ENCODE measurements around the gene HPCA.

The HPCA gene

GRCh38 chr1:32924881-32925344 lies 38.6 kb downstream of the HPCA start:
- no peak for DNase-seq (ENCODE audit: low read depth, low spot score)
- no peak overlapping the region for H3K4me3 ChIP-seq (ENCODE audit: low read length)

GRCh38 chr1:32925403-32926162 lies 39.3 kb downstream of the HPCA start:
- no peak for DNase-seq (ENCODE audit: low read depth, low spot score)
- H3K4me3 ChIP-seq (ENCODE audit: low read length) = no peak overlapping the region

GRCh38 chr1:32926562-32926961 lies 40.3 kb downstream of the HPCA start:
- DNase-seq (ENCODE audit: low read depth, low spot score) = no peak
- H3K4me3 ChIP-seq (ENCODE audit: low read length) = no peak overlapping the region

- no peak overlapping the region for H3K4me3 ChIP-seq (ENCODE audit: low read length)
- no peak for DNase-seq (ENCODE audit: low read depth, low spot score)
Observed at GRCh38 chr1:32927441-32927840, 41.1 kb downstream of the HPCA start.

GRCh38 chr1:32928285-32928684 lies 42.0 kb downstream of the HPCA start:
- DNase-seq (ENCODE audit: low read depth, low spot score) = no peak
- H3K4me3 ChIP-seq (ENCODE audit: low read length) = no peak overlapping the region

GRCh38 chr1:32928715-32929114 lies 42.4 kb downstream of the HPCA start:
- H3K4me3 ChIP-seq (ENCODE audit: low read length) = no peak overlapping the region
- no peak for DNase-seq (ENCODE audit: low read depth, low spot score)

- H3K4me3 ChIP-seq (ENCODE audit: low read length) = no peak overlapping the region
Observed at GRCh38 chr1:32929366-32929765, 43.1 kb downstream of the HPCA start.

GRCh38 chr1:32931760-32932159 lies 45.5 kb downstream of the HPCA start:
- no peak for DNase-seq (ENCODE audit: low read depth, low spot score)
- no peak overlapping the region for H3K4me3 ChIP-seq (ENCODE audit: low read length)

More at GRCh38 chr1:32929366-32929765, 43.1 kb downstream of the HPCA start:
- no peak for DNase-seq (ENCODE audit: low read depth, low spot score)

GRCh38 chr1:32933742-32934322 lies 47.5 kb downstream of the HPCA start:
- no peak for DNase-seq (ENCODE audit: low read depth, low spot score)
- H3K4me3 ChIP-seq (ENCODE audit: low read length) = no peak overlapping the region

- H3K4me3 ChIP-seq (ENCODE audit: low read length) = no peak overlapping the region
- DNase-seq (ENCODE audit: low read depth, low spot score) = no peak
Observed at GRCh38 chr1:32934535-32934934, 48.2 kb downstream of the HPCA start.

GRCh38 chr1:32937061-32937460 lies 50.8 kb downstream of the HPCA start:
- DNase-seq (ENCODE audit: low read depth, low spot score) = no peak

GRCh38 chr1:32939655-32940371 lies 53.5 kb downstream of the HPCA start:
- no peak overlapping the region for H3K4me3 ChIP-seq (ENCODE audit: low read length)
- no peak for DNase-seq (ENCODE audit: low read depth, low spot score)

More at GRCh38 chr1:32937061-32937460, 50.8 kb downstream of the HPCA start:
- no peak overlapping the region for H3K4me3 ChIP-seq (ENCODE audit: low read length)

- DNase-seq (ENCODE audit: low read depth, low spot score) = no peak
- H3K4me3 ChIP-seq (ENCODE audit: low read length) = no peak overlapping the region
Observed at GRCh38 chr1:32944180-32944579, 57.9 kb downstream of the HPCA start.
